IMR-90 (cell line): ENCODE results near the gene SLC25A11.

ENCODE experiments used
- BHLHE40 ChIP-seq: fragments of 150-350 bp; IDR thresholded peaks from 2 replicates; pipeline ENCODE4 v1.6.1; 2016; ENCODE audit warnings: mild to moderate bottlenecking, low read depth, low read length
- CEBPB ChIP-seq: IDR thresholded peaks from 2 replicates; pipeline ENCODE4 v1.6.1; 2012; ENCODE audit warnings: low read depth, low read length, improper control_type of control experiment
- CHD1 ChIP-seq: IDR thresholded peaks from 2 replicates; pipeline ENCODE4 v1.6.1; 2012; ENCODE audit warnings: low read depth, low read length, improper control_type of control experiment
- FOS ChIP-seq: fragments of 150-350 bp; IDR thresholded peaks from 2 replicates; pipeline ENCODE4 v1.6.1; 2016; ENCODE audit warnings: low read depth, low read length
- MAZ ChIP-seq: IDR thresholded peaks from 2 replicates; pipeline ENCODE4 v1.6.1; 2012; ENCODE audit warnings: low read depth, mild to moderate bottlenecking, low read length, improper control_type of control experiment, moderate library complexity, borderline replicate concordance
- MXI1 ChIP-seq: IDR thresholded peaks from 2 replicates; pipeline ENCODE4 v1.6.1; 2012; ENCODE audit warnings: low read depth, mild to moderate bottlenecking, low read length, moderate library complexity, borderline replicate concordance
- POLR2A ChIP-seq: IDR thresholded peaks from 2 replicates; pipeline ENCODE4 v1.6.1; 2012; ENCODE audit warnings: mild to moderate bottlenecking, low read depth, low read length
- RAD21 ChIP-seq: IDR thresholded peaks from 2 replicates; pipeline ENCODE4 v1.6.1; 2012; ENCODE audit warnings: low read length, improper control_type of control experiment
- RFX5 ChIP-seq: IDR thresholded peaks from 2 replicates; pipeline ENCODE4 v1.8.0; 2012; ENCODE audit warnings: low read depth, mild to moderate bottlenecking, low read length, moderate library complexity
- SMC3 ChIP-seq: fragments of 150-350 bp; IDR thresholded peaks from 2 replicates; pipeline ENCODE4 v1.6.1; 2016; ENCODE audit warnings: low read depth, mild to moderate bottlenecking, antibody characterized with exemption, low read length, moderate library complexity
- TF ChIP-seq, protein P1 (sequence below): conservative IDR thresholded peaks from 2 replicates; pipeline ENCODE4 v1.5.1; 2012; ENCODE audit warnings: mild to moderate bottlenecking, low read depth, low read length, improper control_type of control experiment

DNA sequence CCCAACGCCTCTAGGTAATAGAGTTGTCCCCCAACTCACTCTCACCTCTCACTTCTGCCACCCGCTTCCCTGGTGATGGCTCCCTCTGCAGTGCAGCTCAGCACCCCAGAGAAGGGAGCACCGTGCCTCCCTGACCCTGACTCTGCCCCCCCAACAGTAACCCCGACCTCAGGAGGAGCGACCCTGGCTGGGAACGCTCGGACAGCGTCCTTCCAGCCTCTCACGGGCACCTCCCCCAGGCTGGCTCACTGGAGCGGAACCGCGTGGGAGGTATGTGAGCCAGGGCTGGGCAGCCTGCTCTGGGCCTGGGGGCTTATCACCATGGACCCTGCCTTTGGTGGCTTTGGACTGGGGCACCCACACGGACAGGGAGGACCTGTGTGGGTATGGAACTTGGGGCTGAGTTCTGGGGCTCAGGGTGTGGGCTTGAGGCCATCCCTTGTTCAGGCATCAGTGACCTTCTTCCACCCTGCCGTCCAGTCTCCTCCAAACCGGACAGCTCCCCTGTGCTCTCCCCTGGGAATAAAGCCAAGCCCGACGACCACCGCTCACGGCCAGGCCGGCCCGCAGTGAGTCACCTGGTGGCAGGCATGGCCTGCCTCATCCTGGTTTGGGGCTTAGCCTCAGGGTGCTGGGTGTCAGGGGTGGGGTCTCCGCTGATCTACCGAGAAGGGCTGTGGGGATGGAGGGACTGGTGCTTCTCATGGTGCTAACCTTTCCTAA lies 47.2 kb downstream of the SLC25A11 start:
- TF ChIP-seq, protein P1, sequence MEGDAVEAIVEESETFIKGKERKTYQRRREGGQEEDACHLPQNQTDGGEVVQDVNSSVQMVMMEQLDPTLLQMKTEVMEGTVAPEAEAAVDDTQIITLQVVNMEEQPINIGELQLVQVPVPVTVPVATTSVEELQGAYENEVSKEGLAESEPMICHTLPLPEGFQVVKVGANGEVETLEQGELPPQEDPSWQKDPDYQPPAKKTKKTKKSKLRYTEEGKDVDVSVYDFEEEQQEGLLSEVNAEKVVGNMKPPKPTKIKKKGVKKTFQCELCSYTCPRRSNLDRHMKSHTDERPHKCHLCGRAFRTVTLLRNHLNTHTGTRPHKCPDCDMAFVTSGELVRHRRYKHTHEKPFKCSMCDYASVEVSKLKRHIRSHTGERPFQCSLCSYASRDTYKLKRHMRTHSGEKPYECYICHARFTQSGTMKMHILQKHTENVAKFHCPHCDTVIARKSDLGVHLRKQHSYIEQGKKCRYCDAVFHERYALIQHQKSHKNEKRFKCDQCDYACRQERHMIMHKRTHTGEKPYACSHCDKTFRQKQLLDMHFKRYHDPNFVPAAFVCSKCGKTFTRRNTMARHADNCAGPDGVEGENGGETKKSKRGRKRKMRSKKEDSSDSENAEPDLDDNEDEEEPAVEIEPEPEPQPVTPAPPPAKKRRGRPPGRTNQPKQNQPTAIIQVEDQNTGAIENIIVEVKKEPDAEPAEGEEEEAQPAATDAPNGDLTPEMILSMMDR, result no peak
- TF ChIP-seq BHLHE40 (no peak), SMC3 (no peak), RFX5 (no peak), MAZ (no peak), POLR2A (no peak), RAD21 (no peak), CHD1 (no peak), CEBPB (no peak), MXI1 (no peak), FOS (no peak)
